ENCODE data around the gene ARAP1. TPM values are rescaled to one million over a fixed set of nuclear protein-coding genes. Genes with fewer than 3 reads are reported as not detected.

The ARAP1 gene
- total RNA-seq, 2 donors from 2014 or later: 76.5 to 103 TPM

DNA sequence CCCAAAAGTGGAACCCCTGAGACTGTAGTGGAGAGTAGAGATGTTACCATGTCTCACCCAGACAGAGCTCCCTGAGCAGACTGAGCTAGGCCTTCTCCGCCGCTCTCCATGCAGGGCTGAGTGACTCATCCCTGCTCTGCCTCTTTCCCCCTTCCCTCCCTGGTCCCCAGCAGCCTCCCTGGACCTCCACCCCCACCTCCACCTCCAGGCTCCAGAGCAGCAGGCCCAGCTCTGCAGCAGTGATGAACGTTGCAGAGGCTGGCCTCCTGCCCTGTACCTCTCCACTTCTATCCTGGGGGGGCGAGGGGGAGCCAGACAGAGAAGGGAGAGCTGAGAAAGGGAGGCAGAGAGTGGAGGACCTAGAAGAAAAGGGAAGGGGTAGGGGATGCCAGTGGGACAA lies 19.3 kb upstream of the ARAP1 start:
- Histone ChIP-seq H3K4me1 (ENCODE audit: control insufficient read depth in 1 of 2, low read depth in 2 of 2) (peaks cover 0 to 7% of the 10 kb centered on the region in 2 donors), H3K36me3 (no peaks in the 10 kb centered on the region), H3K27me3 (replicated peaks; ENCODE audit: insufficient read depth) (no peaks in the 10 kb centered on the region), H3K27ac (no peak overlapping the region), H3K9me3 (no peaks in the 10 kb centered on the region), H3K4me3 (no peak overlapping the region)
- TF ChIP-seq, protein P1, sequence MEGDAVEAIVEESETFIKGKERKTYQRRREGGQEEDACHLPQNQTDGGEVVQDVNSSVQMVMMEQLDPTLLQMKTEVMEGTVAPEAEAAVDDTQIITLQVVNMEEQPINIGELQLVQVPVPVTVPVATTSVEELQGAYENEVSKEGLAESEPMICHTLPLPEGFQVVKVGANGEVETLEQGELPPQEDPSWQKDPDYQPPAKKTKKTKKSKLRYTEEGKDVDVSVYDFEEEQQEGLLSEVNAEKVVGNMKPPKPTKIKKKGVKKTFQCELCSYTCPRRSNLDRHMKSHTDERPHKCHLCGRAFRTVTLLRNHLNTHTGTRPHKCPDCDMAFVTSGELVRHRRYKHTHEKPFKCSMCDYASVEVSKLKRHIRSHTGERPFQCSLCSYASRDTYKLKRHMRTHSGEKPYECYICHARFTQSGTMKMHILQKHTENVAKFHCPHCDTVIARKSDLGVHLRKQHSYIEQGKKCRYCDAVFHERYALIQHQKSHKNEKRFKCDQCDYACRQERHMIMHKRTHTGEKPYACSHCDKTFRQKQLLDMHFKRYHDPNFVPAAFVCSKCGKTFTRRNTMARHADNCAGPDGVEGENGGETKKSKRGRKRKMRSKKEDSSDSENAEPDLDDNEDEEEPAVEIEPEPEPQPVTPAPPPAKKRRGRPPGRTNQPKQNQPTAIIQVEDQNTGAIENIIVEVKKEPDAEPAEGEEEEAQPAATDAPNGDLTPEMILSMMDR (IDR thresholded peaks at IDR 0.05): no peak
- no peak for ATAC-seq (ENCODE audit: insufficient number of reproducible peaks, low FRiP score, low read depth)
- DNase-seq (ENCODE audit: low spot score): no peak

DNA sequence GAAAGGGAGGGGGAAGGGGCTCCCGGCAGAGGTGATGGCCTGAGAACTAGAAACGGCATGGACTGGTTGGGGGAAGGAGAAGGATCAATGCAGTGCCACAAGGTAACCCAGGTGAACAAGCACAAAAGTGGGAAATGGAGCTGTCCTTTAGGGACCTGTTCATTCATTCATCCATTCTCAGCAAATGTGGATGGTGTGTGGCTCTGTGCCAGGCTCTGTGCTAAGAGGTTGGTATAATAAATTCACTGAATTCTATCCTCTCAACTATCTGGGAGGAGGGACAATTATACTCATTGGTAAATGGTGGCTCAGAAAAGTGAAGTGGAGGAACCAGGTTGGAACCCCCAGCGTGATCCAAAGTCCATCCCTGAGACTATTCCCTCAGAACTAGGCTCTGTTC lies 18.6 kb upstream of the ARAP1 start:
- no peak for ATAC-seq (ENCODE audit: insufficient number of reproducible peaks, low FRiP score, low read depth)
- TF ChIP-seq, protein P1 (IDR thresholded peaks at IDR 0.05): no peak
- Histone ChIP-seq H3K27ac (no peak overlapping the region), H3K27me3 (replicated peaks; ENCODE audit: insufficient read depth) (no peaks in the 10 kb centered on the region), H3K4me3 (no peak overlapping the region), H3K4me1 (ENCODE audit: control insufficient read depth in 1 of 2, low read depth in 2 of 2) (peaks cover 0 to 7% of the 10 kb centered on the region in 2 donors), H3K36me3 (no peaks in the 10 kb centered on the region), H3K9me3 (no peaks in the 10 kb centered on the region)
- no peak for DNase-seq (ENCODE audit: low spot score)

DNA sequence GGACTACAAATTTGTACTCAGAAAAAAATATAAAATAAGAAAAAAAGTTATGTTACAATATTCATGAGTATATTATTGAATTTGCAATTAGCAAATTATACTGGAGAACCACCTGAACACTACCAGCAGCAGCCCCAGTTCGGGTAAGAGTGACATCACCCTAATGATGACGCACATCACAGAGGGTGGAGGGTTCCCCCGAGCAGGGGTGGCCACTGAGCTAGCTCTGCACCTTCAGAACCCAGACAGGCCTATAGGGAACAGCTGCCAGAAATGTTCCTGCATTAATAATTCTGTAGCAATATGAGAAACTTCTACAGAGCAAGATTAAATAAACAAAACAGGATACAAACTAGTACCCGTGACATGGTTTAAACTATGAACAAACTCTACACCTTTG lies 17.5 kb upstream of the ARAP1 start:
- H3K4me3 ChIP-seq: no peak overlapping the region
- no peak overlapping the region for H3K27ac ChIP-seq
- H3K9me3 ChIP-seq: no peaks in the 10 kb centered on the region
- no peaks in the 10 kb centered on the region for H3K36me3 ChIP-seq
- TF ChIP-seq, protein P1 (IDR thresholded peaks at IDR 0.05): no peak
- ATAC-seq (ENCODE audit: insufficient number of reproducible peaks, low FRiP score, low read depth): no peak
- no peak for DNase-seq (ENCODE audit: low spot score)
- H3K4me1 ChIP-seq (ENCODE audit: control insufficient read depth in 1 of 2, low read depth in 2 of 2): peaks cover 0 to 7% of the 10 kb centered on the region in 2 donors
- H3K27me3 ChIP-seq (replicated peaks; ENCODE audit: insufficient read depth): no peaks in the 10 kb centered on the region

DNA sequence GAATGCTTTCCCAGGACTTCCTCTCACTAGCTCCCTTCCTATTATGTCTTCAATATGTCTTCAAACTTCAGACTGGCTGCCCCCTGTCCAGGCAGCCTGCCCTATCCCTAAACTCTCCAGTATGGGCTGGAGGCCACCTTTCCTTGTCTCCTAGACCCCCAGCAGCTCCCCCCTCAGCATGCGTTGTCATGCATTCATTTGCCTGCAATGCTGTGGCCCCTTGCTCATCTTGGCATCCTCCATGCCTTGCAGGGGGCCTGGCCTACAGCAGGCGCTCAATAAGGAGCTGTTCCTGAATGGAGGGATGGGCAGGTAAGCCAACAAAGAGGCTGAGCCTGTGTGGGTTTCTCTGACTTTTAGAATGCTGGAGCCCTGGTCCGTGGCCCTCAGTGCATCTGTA lies 16.4 kb upstream of the ARAP1 start:
- no peaks in the 10 kb centered on the region for H3K36me3 ChIP-seq
- TF ChIP-seq, protein P1 (IDR thresholded peaks at IDR 0.05): no peak
- ATAC-seq (ENCODE audit: insufficient number of reproducible peaks, low FRiP score, low read depth): no peak
- H3K9me3 ChIP-seq: no peaks in the 10 kb centered on the region
- H3K27ac ChIP-seq: no peak overlapping the region
- H3K27me3 ChIP-seq (replicated peaks; ENCODE audit: insufficient read depth): no peaks in the 10 kb centered on the region
- H3K4me3 ChIP-seq: no peak overlapping the region
- H3K4me1 ChIP-seq (ENCODE audit: control insufficient read depth in 1 of 2, low read depth in 2 of 2): peaks cover 0 to 6% of the 10 kb centered on the region in 2 donors
- DNase-seq (ENCODE audit: low spot score): no peak

DNA sequence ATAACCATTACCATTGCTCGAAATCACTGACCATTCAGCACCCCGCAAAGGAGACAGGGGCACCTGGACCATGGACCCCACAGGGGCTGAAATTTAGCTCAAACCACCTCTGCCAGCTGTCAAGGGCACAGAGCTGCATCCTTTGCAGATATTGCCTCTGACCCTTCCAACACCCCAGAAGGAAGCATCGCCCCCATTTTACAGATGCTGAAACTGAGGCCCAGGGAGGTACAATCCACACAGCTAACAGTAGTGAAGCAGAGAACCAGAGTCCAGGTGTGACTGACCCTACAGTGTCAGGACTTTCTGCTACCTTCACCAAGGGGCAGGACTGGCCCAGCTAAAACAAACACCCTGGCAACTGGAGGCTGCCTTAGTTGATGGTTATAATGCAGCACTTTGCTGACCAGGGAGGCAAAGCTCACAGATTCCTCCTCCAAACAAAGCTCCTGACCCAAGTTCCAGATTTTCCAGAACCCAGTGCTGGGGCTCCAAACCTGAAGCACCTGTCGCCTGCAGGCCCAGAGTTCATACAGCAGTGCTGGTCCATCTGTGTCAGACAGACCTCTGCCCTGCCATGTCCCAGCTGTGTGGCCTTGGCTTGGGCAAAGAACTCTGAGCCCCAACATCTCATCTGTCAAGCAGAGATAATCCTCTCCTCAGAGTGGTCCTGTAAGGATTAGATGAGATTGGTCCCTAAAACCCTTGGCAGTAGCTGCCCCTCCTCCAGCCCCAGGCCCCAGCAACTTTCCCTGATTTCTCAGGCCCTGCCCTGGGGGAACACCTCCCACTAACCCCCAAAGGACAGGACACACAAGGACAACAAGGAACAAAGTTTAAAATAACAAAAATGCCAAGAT lies 15.2 kb upstream of the ARAP1 start:
- no peak overlapping the region for H3K4me3 ChIP-seq
- H3K4me1 ChIP-seq (ENCODE audit: control insufficient read depth in 1 of 2, low read depth in 2 of 2): no peaks in the 10 kb centered on the region
- no peak overlapping the region for H3K27ac ChIP-seq
- TF ChIP-seq, protein P1 (IDR thresholded peaks at IDR 0.05): no peak
- H3K9me3 ChIP-seq: no peaks in the 10 kb centered on the region
- ATAC-seq (ENCODE audit: insufficient number of reproducible peaks, low FRiP score, low read depth) (no peak), DNase-seq (ENCODE audit: low spot score) (no peak)
- no peaks in the 10 kb centered on the region for H3K27me3 ChIP-seq (replicated peaks; ENCODE audit: insufficient read depth)
- H3K36me3 ChIP-seq: no peaks in the 10 kb centered on the region

Measured in thoracic aorta (tissue), 2 donors.